Gastrocnemius medialis (tissue), 4 donors: ENCODE results near the gene FRRS1L. TPM values are rescaled to one million over a fixed set of nuclear protein-coding genes. Genes with fewer than 3 reads are reported as not detected.

Experiments
- ATAC-seq, 2 donors: fragments of 150-250 bp; one replicate each; pipeline ENCODE4 v1.9.1; 2016
- DNase-seq, 2 donors: peaks; one replicate each; pipeline ENCODE4 v3.0.0-alpha.2; 2019
- H3K27ac ChIP-seq, 4 donors: fragments of 200-600 bp; sonication (generic); 1 replicate in 1 of 4; 2 replicates in 3 of 4; pipeline ENCODE4 v1.5.1; 2016 to 2018; ENCODE audit warnings: mild to moderate bottlenecking in 2 of 4, moderate library complexity in 1 of 4
- H3K27me3 ChIP-seq, 3 donors: fragments of 200-600 bp; sonication (generic) in 2 of 3; 1 replicate in 1 of 3; 2 replicates in 2 of 3; pipeline versions ENCODE4 v1.5.1 to v1.6.0; 2016 to 2019; ENCODE audit warnings: mild to moderate bottlenecking in 1 of 3, moderate library complexity in 1 of 3
- H3K36me3 ChIP-seq, 2 donors: fragments of 200-600 bp; sonication (generic) in 1 of 2; one replicate each; pipeline ENCODE4 v1.5.1; 2017 to 2018
- H3K4me1 ChIP-seq, 2 donors: fragments of 200-600 bp; sonication (generic) in 1 of 2; one replicate each; pipeline ENCODE4 v1.5.1; 2016 to 2017; ENCODE audit warnings: mild to moderate bottlenecking in 2 of 2
- H3K4me3 ChIP-seq, 4 donors: fragments of 200-600 bp; sonication (generic) in 3 of 4; 1 replicate in 1 of 4; 2 replicates in 3 of 4; pipeline ENCODE4 v1.5.1; 2016 to 2019; ENCODE audit warnings: mild to moderate bottlenecking in 2 of 4
- H3K9me3 ChIP-seq, 3 donors: fragments of 200-600 bp; sonication (generic) in 2 of 3; 1 replicate in 1 of 3; 2 replicates in 2 of 3; pipeline ENCODE4 v1.5.1; 2016 to 2019
- POLR2A ChIP-seq, 2 donors: fragments of 450-650 bp; IDR thresholded peaks; one replicate each; pipeline ENCODE4 v1.6.1; 2017; ENCODE audit warnings: antibody characterized with exemption in 2 of 2, mild to moderate bottlenecking in 2 of 2, moderate library complexity in 2 of 2
- in situ Hi-C, 4 donors: fragments of 200-750 bp; cut with MboI; loops; one replicate each; pipeline versions ENCODE4 v1.15.0 to v1.8.0; 2017; ENCODE audit warnings: low sequenced_read_pairs in 4 of 4
- intact Hi-C: fragments of 100-400 bp; cut with DNase I; formaldehyde crosslinking; loops from one replicate; pipeline ENCODE4 v1.15.1; 2023; ENCODE audit warnings: low total_unique reads
- total RNA-seq, 4 donors: library from RNA; depleted of rRNA; stranded (reverse); fragments of >200 nt; gene quantifications; one replicate each; pipeline versions ENCODE4 v1.1.0 to v1.2.3, GENCODE V29; 2016
- TF ChIP-seq, protein P1 (sequence below), 5 experiments: fragments of 450-650 bp in 3 of 5; fragments of 200-600 bp in 2 of 5; sonication (generic) in 2 of 5; IDR thresholded peaks in 4 of 5; conservative IDR thresholded peaks in 1 of 5; 1 replicate in 4 of 5; 2 replicates in 1 of 5; pipeline ENCODE4 v1.5.1; 2016 to 2019; ENCODE audit warnings: antibody characterized with exemption in 5 of 5, mild to moderate bottlenecking in 3 of 5, moderate library complexity in 3 of 5

The FRRS1L gene
- total RNA-seq, 4 donors from 2014 or later, result 0.02 TPM; not detected in 3

DNA sequence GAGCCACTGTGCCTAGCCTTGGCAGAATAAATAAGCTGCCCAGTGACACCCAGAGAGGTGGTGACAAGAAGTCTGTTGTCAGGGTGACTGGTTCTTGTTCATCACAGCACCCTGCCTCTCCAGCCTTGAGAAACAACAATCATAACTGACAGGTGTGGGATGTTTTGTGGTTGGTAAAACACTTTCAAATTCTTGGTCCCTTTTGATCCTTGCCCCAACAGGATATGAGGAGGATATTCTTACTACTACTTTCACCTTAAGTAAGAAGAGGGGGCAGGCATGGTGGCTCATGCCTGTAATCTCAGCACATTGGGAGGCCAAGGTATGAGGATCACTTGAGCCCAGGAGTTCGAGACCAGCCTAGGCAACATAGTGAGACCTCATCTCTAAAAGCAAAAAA is 14.2 kb upstream of the FRRS1L start:
- intact Hi-C loops, result no loop called here

DNA sequence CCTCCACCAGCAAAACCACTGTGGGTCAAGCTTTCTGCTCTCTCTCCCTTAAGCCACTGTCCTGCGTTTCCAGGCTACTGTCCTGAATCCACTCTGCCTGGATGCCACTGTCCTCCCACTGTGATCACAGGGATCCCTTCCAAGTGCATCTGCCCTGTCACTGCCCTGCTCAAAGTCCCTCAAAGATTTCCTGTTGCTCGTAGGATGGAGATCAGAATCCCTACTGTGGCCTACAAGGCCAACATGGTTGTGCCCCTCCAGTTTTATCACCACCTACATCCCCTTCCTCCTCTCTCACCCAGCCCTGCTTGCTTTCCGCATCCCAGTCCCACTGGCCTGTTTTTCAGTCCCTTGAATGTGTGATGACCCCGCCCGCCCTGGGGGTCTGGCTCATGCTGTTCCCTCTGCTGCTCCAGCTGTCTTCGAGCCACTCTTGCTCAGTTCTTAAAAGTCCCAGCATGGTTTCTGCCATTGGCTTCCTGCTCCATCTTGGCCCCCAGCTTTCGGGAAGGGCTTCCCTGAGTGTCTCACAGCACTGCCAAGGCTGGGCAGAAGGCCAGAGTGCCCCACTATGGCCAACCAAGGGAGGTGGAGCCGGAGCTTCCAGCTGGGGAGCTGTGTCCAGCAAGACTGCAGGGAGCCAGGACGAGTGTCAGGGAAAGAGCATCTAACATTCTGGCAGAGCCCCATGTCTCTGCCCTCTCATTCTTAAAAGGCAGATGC is 12.9 kb upstream of the FRRS1L start:
- no peaks in the 10 kb centered on the region for H3K27me3 ChIP-seq
- no peak overlapping the region for H3K4me3 ChIP-seq
- no peak for TF ChIP-seq POLR2A (IDR thresholded peaks at IDR 0.05)
- TF ChIP-seq, protein P1, sequence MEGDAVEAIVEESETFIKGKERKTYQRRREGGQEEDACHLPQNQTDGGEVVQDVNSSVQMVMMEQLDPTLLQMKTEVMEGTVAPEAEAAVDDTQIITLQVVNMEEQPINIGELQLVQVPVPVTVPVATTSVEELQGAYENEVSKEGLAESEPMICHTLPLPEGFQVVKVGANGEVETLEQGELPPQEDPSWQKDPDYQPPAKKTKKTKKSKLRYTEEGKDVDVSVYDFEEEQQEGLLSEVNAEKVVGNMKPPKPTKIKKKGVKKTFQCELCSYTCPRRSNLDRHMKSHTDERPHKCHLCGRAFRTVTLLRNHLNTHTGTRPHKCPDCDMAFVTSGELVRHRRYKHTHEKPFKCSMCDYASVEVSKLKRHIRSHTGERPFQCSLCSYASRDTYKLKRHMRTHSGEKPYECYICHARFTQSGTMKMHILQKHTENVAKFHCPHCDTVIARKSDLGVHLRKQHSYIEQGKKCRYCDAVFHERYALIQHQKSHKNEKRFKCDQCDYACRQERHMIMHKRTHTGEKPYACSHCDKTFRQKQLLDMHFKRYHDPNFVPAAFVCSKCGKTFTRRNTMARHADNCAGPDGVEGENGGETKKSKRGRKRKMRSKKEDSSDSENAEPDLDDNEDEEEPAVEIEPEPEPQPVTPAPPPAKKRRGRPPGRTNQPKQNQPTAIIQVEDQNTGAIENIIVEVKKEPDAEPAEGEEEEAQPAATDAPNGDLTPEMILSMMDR (IDR thresholded peaks at IDR 0.05 in 4 of 5, conservative IDR thresholded peaks at IDR 0.05 in 1 of 5), result no peak
- in situ Hi-C loops, result no loop called here
- no peaks in the 10 kb centered on the region for H3K36me3 ChIP-seq
- ATAC-seq, result no peak
- intact Hi-C loops, result no loop called here
- H3K9me3 ChIP-seq, result no peaks in the 10 kb centered on the region
- H3K27ac ChIP-seq, result no peak overlapping the region
- DNase-seq, result no peak
- H3K4me1 ChIP-seq, result no peaks in the 10 kb centered on the region

More for the DNA sequence above, 14.2 kb upstream of the FRRS1L start:
- H3K27ac ChIP-seq, result no peak overlapping the region
- H3K27me3 ChIP-seq, result no peaks in the 10 kb centered on the region
- H3K4me3 ChIP-seq, result no peak overlapping the region
- H3K9me3 ChIP-seq, result no peaks in the 10 kb centered on the region
- ATAC-seq (no peak), DNase-seq (no peak)
- no peaks in the 10 kb centered on the region for H3K4me1 ChIP-seq
- no peak for TF ChIP-seq POLR2A (IDR thresholded peaks at IDR 0.05)
- TF ChIP-seq, protein P1 (IDR thresholded peaks at IDR 0.05 in 4 of 5, conservative IDR thresholded peaks at IDR 0.05 in 1 of 5), result no peak
- in situ Hi-C loops, result no loop called here
- H3K36me3 ChIP-seq, result no peaks in the 10 kb centered on the region

DNA sequence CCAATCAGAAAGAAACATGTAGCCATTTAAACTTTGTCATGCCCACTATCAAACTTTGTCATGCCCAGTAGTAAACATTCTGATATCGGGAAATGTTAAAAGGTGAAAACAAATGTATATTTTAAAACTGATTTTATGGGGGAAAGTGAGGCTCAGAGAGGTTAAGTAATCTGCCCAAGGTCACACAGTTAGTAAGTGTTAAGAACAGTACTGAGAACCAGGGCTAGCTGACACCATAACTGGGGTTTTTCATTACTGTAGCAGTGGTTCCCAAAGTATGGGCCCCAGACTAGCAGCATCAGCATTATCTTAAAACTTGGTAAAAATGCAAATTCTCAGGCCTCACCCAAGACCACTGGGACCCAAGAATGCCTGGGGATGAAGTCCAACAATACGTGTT is 9.9 kb upstream of the FRRS1L start:
- Histone ChIP-seq H3K27me3 (no peaks in the 10 kb centered on the region), H3K4me3 (no peak overlapping the region), H3K36me3 (no peaks in the 10 kb centered on the region), H3K27ac (no peak overlapping the region), H3K4me1 (no peaks in the 10 kb centered on the region), H3K9me3 (no peaks in the 10 kb centered on the region)
- DNase-seq (no peak), ATAC-seq (no peak)
- intact Hi-C loops, result no loop called here
- TF ChIP-seq, protein P1 (IDR thresholded peaks at IDR 0.05 in 4 of 5, conservative IDR thresholded peaks at IDR 0.05 in 1 of 5), result no peak
- no peak for TF ChIP-seq POLR2A (IDR thresholded peaks at IDR 0.05)
- in situ Hi-C loops, result no loop called here

DNA sequence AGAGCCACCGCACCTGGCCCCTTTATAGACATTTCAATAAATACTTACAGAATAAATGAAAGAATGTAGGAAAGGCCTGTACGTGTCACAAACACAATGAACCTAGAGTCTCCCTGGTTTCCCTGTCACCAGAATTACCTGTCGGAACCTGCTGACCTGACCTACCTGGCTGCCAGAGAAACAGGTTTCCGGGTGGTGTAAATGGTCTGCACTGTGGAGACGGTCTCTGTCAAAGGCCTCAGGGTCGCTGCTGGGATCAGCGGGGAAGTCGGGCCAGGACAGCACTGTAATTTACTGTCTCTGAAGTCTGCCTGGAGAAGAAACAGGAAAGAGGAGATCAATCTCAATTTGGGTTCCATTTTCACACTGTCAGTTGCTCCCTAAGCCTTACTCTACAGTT is 9.3 kb upstream of the FRRS1L start:
- TF ChIP-seq POLR2A (IDR thresholded peaks at IDR 0.05), result no peak
- TF ChIP-seq, protein P1 (IDR thresholded peaks at IDR 0.05 in 4 of 5, conservative IDR thresholded peaks at IDR 0.05 in 1 of 5), result no peak
- in situ Hi-C loops (no loop called here), intact Hi-C loops (no loop called here)
- Histone ChIP-seq H3K4me1 (no peaks in the 10 kb centered on the region), H3K4me3 (no peak overlapping the region), H3K36me3 (no peaks in the 10 kb centered on the region), H3K9me3 (no peaks in the 10 kb centered on the region), H3K27ac (no peak overlapping the region), H3K27me3 (no peaks in the 10 kb centered on the region)
- DNase-seq (no peak), ATAC-seq (no peak)

DNA sequence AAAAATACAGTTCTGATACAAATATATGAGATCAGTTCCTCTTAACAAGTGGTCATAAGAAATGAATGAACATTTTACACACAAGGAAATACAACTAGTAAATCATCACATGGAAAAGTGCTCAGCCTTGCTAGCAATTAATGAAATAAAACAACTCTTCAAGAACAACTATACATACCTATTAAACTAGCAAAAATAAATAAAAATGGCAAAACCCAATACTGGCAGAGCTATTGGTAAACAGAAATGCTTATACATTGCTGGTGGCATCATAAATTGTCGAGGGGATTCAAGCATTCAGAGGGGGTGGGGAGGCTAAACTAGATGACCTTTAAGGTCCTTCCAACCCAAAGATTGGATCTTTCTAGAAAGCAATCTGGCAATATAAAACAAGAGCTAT is 5.9 kb upstream of the FRRS1L start:
- no peak overlapping the region for H3K27ac ChIP-seq
- no peak for TF ChIP-seq POLR2A (IDR thresholded peaks at IDR 0.05)
- TF ChIP-seq, protein P1 (IDR thresholded peaks at IDR 0.05 in 4 of 5, conservative IDR thresholded peaks at IDR 0.05 in 1 of 5), result no peak
- no peak overlapping the region for H3K4me3 ChIP-seq
- H3K4me1 ChIP-seq, result no peaks in the 10 kb centered on the region
- no peaks in the 10 kb centered on the region for H3K9me3 ChIP-seq
- no peaks in the 10 kb centered on the region for H3K36me3 ChIP-seq
- in situ Hi-C loops, result no loop called here
- H3K27me3 ChIP-seq, result peaks cover 3 to 12% (median 3%) of the 10 kb centered on the region in 3 donors
- no peak for DNase-seq
- intact Hi-C loops, result no loop called here
- ATAC-seq, result no peak
